ENCODE measurements around the gene ARHGEF10L. TPM values are rescaled to one million over a fixed set of nuclear protein-coding genes. Genes with fewer than 3 reads are reported as not detected.

The ARHGEF10L gene
- total RNA-seq, 1 experiment from 2014 or later: 21.6 TPM

GRCh38 chr1:17683598-17683997 lies 144.1 kb downstream of the ARHGEF10L start:
- Histone ChIP-seq H3K27ac (no peak overlapping the region), H3F3A (ENCODE audit: insufficient read depth, low read depth) (no peaks in the 10 kb centered on the region), H3K9me3 (ENCODE audit: insufficient read depth, low read depth) (no peaks in the 10 kb centered on the region), H2AFZ (no peak overlapping the region), H3K4me3 (no peak overlapping the region), H3K79me2 (ENCODE audit: low read depth) (no peaks in the 10 kb centered on the region), H3K36me3 (ENCODE audit: low read depth) (no peaks in the 10 kb centered on the region), H3K27me3 (ENCODE audit: insufficient read depth, low read depth) (no peaks in the 10 kb centered on the region), H3K9me2 (ENCODE audit: insufficient read depth) (no peaks in the 10 kb centered on the region), H3K4me2 (no peak overlapping the region), H4K20me1 (ENCODE audit: insufficient read depth) (no peaks in the 10 kb centered on the region), H3K4me1 (replicated peaks; ENCODE audit: insufficient read depth) (no peaks in the 10 kb centered on the region)
- BruUV-seq (replicated peaks): no TSS peak
- CTCF ChIA-PET: no interaction called here
- POLR2A ChIA-PET (ENCODE audit: unreplicated experiment): no interaction called here
- no peak for DNase-seq
- TF ChIP-seq CTCF (conservative IDR thresholded peaks at IDR 0.05) (no peak), EZH2 (IDR thresholded peaks at IDR 0.05; ENCODE audit: low read depth) (no peak)
- intact Hi-C loops (cut with micrococcal nuclease; ENCODE audit: unreplicated experiment): no loop called here

GRCh38 chr1:17684810-17685209 lies 145.3 kb downstream of the ARHGEF10L start:
- no peak for DNase-seq
- Histone ChIP-seq H4K20me1 (ENCODE audit: insufficient read depth) (no peaks in the 10 kb centered on the region), H3F3A (ENCODE audit: insufficient read depth, low read depth) (no peaks in the 10 kb centered on the region), H3K79me2 (ENCODE audit: low read depth) (no peaks in the 10 kb centered on the region), H3K27ac (no peak overlapping the region), H3K27me3 (ENCODE audit: insufficient read depth, low read depth) (no peaks in the 10 kb centered on the region), H3K9me3 (ENCODE audit: insufficient read depth, low read depth) (no peaks in the 10 kb centered on the region), H3K4me2 (no peak overlapping the region), H2AFZ (no peak overlapping the region), H3K9me2 (ENCODE audit: insufficient read depth) (no peaks in the 10 kb centered on the region), H3K36me3 (ENCODE audit: low read depth) (no peaks in the 10 kb centered on the region), H3K4me1 (replicated peaks; ENCODE audit: insufficient read depth) (no peaks in the 10 kb centered on the region), H3K4me3 (no peak overlapping the region)
- CTCF ChIA-PET: no interaction called here
- TF ChIP-seq EZH2 (IDR thresholded peaks at IDR 0.05; ENCODE audit: low read depth) (no peak), CTCF (conservative IDR thresholded peaks at IDR 0.05) (no peak)
- intact Hi-C loops (cut with micrococcal nuclease; ENCODE audit: unreplicated experiment): no loop called here
- no TSS peak for BruUV-seq (replicated peaks)
- POLR2A ChIA-PET (ENCODE audit: unreplicated experiment): no interaction called here

- no TSS peak for BruUV-seq (replicated peaks)
- Histone ChIP-seq H3K9me3 (ENCODE audit: insufficient read depth, low read depth) (no peaks in the 10 kb centered on the region), H4K20me1 (ENCODE audit: insufficient read depth) (no peaks in the 10 kb centered on the region), H3K4me3 (no peak overlapping the region), H3K27me3 (ENCODE audit: insufficient read depth, low read depth) (no peaks in the 10 kb centered on the region), H3K9me2 (ENCODE audit: insufficient read depth) (no peaks in the 10 kb centered on the region), H3K79me2 (ENCODE audit: low read depth) (no peaks in the 10 kb centered on the region), H3F3A (ENCODE audit: insufficient read depth, low read depth) (no peaks in the 10 kb centered on the region), H3K36me3 (ENCODE audit: low read depth) (no peaks in the 10 kb centered on the region), H3K4me1 (replicated peaks; ENCODE audit: insufficient read depth) (no peaks in the 10 kb centered on the region), H2AFZ (no peak overlapping the region), H3K27ac (no peak overlapping the region), H3K4me2 (no peak overlapping the region)
- ChIA-PET POLR2A (ENCODE audit: unreplicated experiment) (no interaction called here), CTCF (interaction anchor here (0.7 kb wide), 1 partner anchor 178 kb away, joined by 5 read pairs; no protein-coding TSS in a partner anchor)
- intact Hi-C loops (cut with micrococcal nuclease; ENCODE audit: unreplicated experiment): no loop called here
- DNase-seq: no peak
- TF ChIP-seq EZH2 (IDR thresholded peaks at IDR 0.05; ENCODE audit: low read depth) (no peak), CTCF (conservative IDR thresholded peaks at IDR 0.05) (no peak)
These were observed 146.8 kb downstream of the ARHGEF10L start for GRCh38 chr1:17686258-17686657.
